A673 (cell line): ENCODE data around the gene TNIP3. TPM values are rescaled to one million over a fixed set of nuclear protein-coding genes. Genes with fewer than 3 reads are reported as not detected.
A peak's percentile ranks its signal among the peaks of the same experiment; 100 is the strongest.

ENCODE experiments used
- Bru-seq: library from RNA; stranded (reverse); fragments of 400-500 nt; gene quantifications from one replicate; lab custom pipeline; 2021; lab: Mats Ljungman, UMichigan
- BruChase-seq, 2 experiments: library from RNA; stranded (reverse); fragments of 400-500 nt; gene quantifications; one replicate each; lab custom pipeline; 2021; lab: Mats Ljungman, UMichigan
- BruUV-seq: library from RNA; stranded (reverse); fragments of 400-500 nt; replicated peaks from 2 replicates; lab custom pipeline; 2021; lab: Mats Ljungman, UMichigan
- CTCF ChIA-PET: fragments of 300-600 bp; sonication (Branson Sonifier 250); formaldehyde crosslinking; loops from one replicate; lab custom pipeline; 2022; ENCODE audit warnings: antibody characterized with exemption; lab: Charles Lee
- POLR2A ChIA-PET: fragments of 300-600 bp; sonication (Branson Sonifier 250); formaldehyde crosslinking; loops from one replicate; lab custom pipeline; 2022; ENCODE audit warnings: antibody characterized with exemption; ENCODE audit not compliant: low non-redundant PET; lab: Charles Lee
- DNase-seq: peaks from one replicate; pipeline ENCODE4 v3.0.0-alpha.2; 2015; ENCODE audit warnings: low spot score
- H3K27ac ChIP-seq: fragments of 200-600 bp; sonication (generic); 2 replicates; pipeline ENCODE4 v1.5.1; 2016; ENCODE audit warnings: mixed run types, low read depth, mild to moderate bottlenecking, mixed read lengths, antibody characterized with exemption, low read length; ENCODE audit not compliant: poor library complexity, severe bottlenecking
- H3K27me3 ChIP-seq: fragments of 200-600 bp; sonication (generic); replicated peaks from 2 replicates; pipeline ENCODE4 v1.6.1; 2017; ENCODE audit warnings: mixed run types, low read depth, mild to moderate bottlenecking, mixed read lengths, antibody characterized with exemption, low read length; ENCODE audit not compliant: insufficient read depth, poor library complexity
- H3K36me3 ChIP-seq: fragments of 200-600 bp; sonication (generic); 2 replicates; pipeline ENCODE4 v1.6.1; 2016; ENCODE audit warnings: mixed run types, mild to moderate bottlenecking, mixed read lengths, antibody characterized with exemption, low read length; ENCODE audit not compliant: insufficient read depth, poor library complexity, severe bottlenecking
- H3K4me1 ChIP-seq: fragments of 200-600 bp; sonication (generic); 2 replicates; pipeline ENCODE4 v1.6.1; 2017; ENCODE audit warnings: mixed run types, mild to moderate bottlenecking, mixed read lengths, antibody characterized with exemption, low read length; ENCODE audit not compliant: insufficient read depth, poor library complexity, severe bottlenecking
- H3K4me3 ChIP-seq: fragments of 200-600 bp; sonication (generic); 2 replicates; pipeline ENCODE4 v1.5.1; 2016; ENCODE audit warnings: low read depth, mixed run types, mild to moderate bottlenecking, mixed read lengths, low read length; ENCODE audit not compliant: poor library complexity, severe bottlenecking
- H3K9me3 ChIP-seq: fragments of 200-600 bp; sonication (generic); 2 replicates; pipeline ENCODE4 v1.6.1; 2016; ENCODE audit warnings: mixed run types, low read depth, mild to moderate bottlenecking, mixed read lengths, antibody characterized with exemption, low read length; ENCODE audit not compliant: poor library complexity, severe bottlenecking
- CTCF ChIP-seq: fragments of 300-800, 200-600 bp; sonication (generic); conservative IDR thresholded peaks from 2 replicates; pipeline ENCODE4 v1.5.1; 2017; ENCODE audit warnings: low read depth, mild to moderate bottlenecking, antibody characterized with exemption, low read length, moderate library complexity, mixed read lengths
- EZH2 ChIP-seq: fragments of 200-600 bp; sonication (generic); IDR thresholded peaks from 2 replicates; pipeline ENCODE4 v1.6.1; 2017; ENCODE audit warnings: borderline replicate concordance, low read depth, mild to moderate bottlenecking, mixed read lengths, antibody characterized with exemption, low read length; ENCODE audit not compliant: poor library complexity, severe bottlenecking
- intact Hi-C: fragments of 100-400 bp; cut with micrococcal nuclease; formaldehyde crosslinking; loops from one replicate; pipeline ENCODE4 v1.10.0; 2022; ENCODE audit not compliant: unreplicated experiment
- long read RNA-seq: library from polyadenylated mRNA; stranded (forward); transcript quantifications from one replicate; pipeline ENCODE4 v2.0.0, GENCODE V29; 2022
- total RNA-seq: library from RNA; stranded (reverse); gene quantifications from 2 replicates; pipeline ENCODE4 v1.2.3, GENCODE V29; 2021

The TNIP3 gene, protein sequence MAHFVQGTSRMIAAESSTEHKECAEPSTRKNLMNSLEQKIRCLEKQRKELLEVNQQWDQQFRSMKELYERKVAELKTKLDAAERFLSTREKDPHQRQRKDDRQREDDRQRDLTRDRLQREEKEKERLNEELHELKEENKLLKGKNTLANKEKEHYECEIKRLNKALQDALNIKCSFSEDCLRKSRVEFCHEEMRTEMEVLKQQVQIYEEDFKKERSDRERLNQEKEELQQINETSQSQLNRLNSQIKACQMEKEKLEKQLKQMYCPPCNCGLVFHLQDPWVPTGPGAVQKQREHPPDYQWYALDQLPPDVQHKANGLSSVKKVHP
- 0.44 and 0.58 TPM in 2 replicates for total RNA-seq
- Bru-seq, nascent RNA, result percentile 21 among the genes with signal in this experiment
- BruChase-seq, experiment 1, labeled RNA remaining after a 2-hour chase, result percentile 21 among the genes with signal in this experiment
- BruChase-seq, experiment 2, labeled RNA remaining after a 6-hour chase, result percentile 21 among the genes with signal in this experiment
- long read RNA-seq, partial matches to known transcripts, result 0 of 1 reads
- long read RNA-seq, other reads (novel, unspliced or antisense), result 0 of 1 reads

DNA sequence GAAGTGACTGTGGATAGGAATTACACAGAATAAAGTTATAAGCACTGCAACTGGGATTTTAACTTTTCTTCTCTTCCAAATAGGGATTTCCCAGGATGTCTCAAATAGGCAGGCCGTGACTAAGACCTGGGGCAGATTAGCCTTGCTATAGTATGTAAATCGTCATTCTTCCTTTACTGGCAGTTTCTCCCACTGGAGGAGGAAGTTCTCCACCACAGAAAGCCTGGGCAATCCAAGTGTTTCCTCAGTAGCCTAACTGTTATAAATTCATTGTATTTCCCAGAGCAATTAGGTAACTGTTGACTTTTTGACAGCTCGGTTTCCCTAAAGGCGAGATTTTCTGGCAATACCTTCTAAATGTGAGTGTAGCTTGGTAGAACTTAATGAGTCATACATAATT is at the start of gene TNIP3:
Gene TNIP3, minus strand, starts transcription at position 31 of the 400 bp plus-strand sequence. CDS start 196 bp downstream, outside the sequence.
- DNase-seq, result peak; percentile 33
- ChIA-PET CTCF (no interaction called here), POLR2A (no interaction called here)
- H3K36me3 ChIP-seq, result no peaks in the 10 kb centered on the region
- H3K4me3 ChIP-seq, result no peak within 1 kb of the TSS
- BruUV-seq, result no TSS peak
- no peaks in the 10 kb centered on the region for H3K27me3 ChIP-seq
- H3K4me1 ChIP-seq, result no peaks in the 10 kb centered on the region
- intact Hi-C loops, result no loop called here
- TF ChIP-seq EZH2 (no peak), CTCF (no peak)
- no peaks in the 10 kb centered on the region for H3K9me3 ChIP-seq
- no peak within 1 kb of the TSS for H3K27ac ChIP-seq

GRCh38 chr4:121212806-121213205 is 48.7 kb upstream of the TNIP3 start:
- H3K27me3 ChIP-seq, result no peaks in the 10 kb centered on the region
- H3K4me1 ChIP-seq, result no peaks in the 10 kb centered on the region
- no peaks in the 10 kb centered on the region for H3K9me3 ChIP-seq
- ChIA-PET CTCF (no interaction called here), POLR2A (no interaction called here)
- TF ChIP-seq EZH2 (no peak), CTCF (no peak)
- intact Hi-C loops, result no loop called here
- DNase-seq, result no peak
- no peak overlapping the region for H3K4me3 ChIP-seq
- BruUV-seq, result no TSS peak
- no peaks in the 10 kb centered on the region for H3K36me3 ChIP-seq
- no peak overlapping the region for H3K27ac ChIP-seq

GRCh38 chr4:121209171-121209570 is 45.0 kb upstream of the TNIP3 start:
- TF ChIP-seq EZH2 (no peak), CTCF (no peak)

More at GRCh38 chr4:121209171-121209570, 45.0 kb upstream of the TNIP3 start:
- Histone ChIP-seq H3K4me1 (no peaks in the 10 kb centered on the region), H3K36me3 (no peaks in the 10 kb centered on the region), H3K9me3 (no peaks in the 10 kb centered on the region), H3K4me3 (no peak overlapping the region), H3K27me3 (no peaks in the 10 kb centered on the region), H3K27ac (no peak overlapping the region)
- intact Hi-C loops, result no loop called here
- CTCF ChIA-PET, result no interaction called here
- BruUV-seq, result no TSS peak
- POLR2A ChIA-PET, result no interaction called here
- no peak for DNase-seq
